ENCODE data around the gene OPHN1.

The OPHN1 gene, protein sequence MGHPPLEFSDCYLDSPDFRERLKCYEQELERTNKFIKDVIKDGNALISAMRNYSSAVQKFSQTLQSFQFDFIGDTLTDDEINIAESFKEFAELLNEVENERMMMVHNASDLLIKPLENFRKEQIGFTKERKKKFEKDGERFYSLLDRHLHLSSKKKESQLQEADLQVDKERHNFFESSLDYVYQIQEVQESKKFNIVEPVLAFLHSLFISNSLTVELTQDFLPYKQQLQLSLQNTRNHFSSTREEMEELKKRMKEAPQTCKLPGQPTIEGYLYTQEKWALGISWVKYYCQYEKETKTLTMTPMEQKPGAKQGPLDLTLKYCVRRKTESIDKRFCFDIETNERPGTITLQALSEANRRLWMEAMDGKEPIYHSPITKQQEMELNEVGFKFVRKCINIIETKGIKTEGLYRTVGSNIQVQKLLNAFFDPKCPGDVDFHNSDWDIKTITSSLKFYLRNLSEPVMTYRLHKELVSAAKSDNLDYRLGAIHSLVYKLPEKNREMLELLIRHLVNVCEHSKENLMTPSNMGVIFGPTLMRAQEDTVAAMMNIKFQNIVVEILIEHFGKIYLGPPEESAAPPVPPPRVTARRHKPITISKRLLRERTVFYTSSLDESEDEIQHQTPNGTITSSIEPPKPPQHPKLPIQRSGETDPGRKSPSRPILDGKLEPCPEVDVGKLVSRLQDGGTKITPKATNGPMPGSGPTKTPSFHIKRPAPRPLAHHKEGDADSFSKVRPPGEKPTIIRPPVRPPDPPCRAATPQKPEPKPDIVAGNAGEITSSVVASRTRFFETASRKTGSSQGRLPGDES

DNA sequence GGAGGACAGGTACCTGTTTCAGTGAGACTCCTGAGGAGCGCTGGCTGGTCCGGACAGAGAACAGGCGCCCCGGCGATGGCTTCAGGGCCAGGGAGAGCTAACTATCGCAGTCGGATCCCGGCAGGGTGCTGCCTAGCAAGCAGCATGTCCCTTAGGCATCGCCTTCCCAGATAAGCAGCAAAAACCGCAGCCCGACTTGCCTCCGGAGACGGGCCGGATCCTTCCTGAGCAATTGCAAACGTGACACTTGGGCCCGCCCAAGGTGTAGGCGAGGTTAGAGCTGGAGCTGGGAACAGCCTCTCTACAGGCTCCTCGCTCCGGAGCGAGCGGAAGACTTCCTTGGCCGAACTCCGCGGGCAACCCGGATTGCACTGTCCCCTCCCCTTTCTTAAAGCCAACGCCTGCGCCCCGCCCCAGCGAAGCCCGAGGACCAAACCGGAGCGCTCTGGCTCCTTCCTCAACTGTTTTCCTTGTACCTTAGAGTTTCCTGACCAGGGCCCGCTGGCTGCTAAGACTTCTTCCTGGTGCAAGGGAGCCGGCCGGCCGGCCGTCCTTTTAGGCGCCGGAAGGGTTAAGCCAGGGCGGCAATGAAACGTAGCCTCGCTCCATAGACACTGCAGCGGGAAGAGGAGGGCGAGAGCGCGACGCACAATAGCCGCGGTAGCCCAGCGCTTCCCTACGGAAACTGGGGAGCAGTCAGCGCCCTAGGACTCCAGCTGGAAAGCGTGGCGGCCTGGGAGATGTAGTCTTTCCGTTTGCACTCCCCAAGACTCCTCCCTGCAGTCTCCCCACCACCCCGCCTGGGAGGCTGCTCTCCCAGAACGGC lies at the start of gene OPHN1:
Gene OPHN1 (minus strand): TSS at position 341 of the 826 bp plus-strand sequence. CDS start 475 bp downstream, outside the sequence.
- H3K27me3 ChIP-seq (ENCODE audit: insufficient read depth, low read length) = peaks cover 4% of the 10 kb centered on the region; the same call in 1 of the 2 replicates
- no peaks in the 10 kb centered on the region for H3K36me3 ChIP-seq (ENCODE audit: insufficient read depth, low read depth, low read length)
- peak within 1 kb of the TSS; percentile 81 for H3K9ac ChIP-seq (ENCODE audit: low read depth, low read length)
- no peak within 1 kb of the TSS for H3K27ac ChIP-seq (ENCODE audit: low read length)
- no peaks in the 10 kb centered on the region; the same call in 1 of the 2 replicates for H3K4me1 ChIP-seq (ENCODE audit: insufficient read depth, low read length)
- H3K4me3 ChIP-seq (ENCODE audit: low read length) = peak within 1 kb of the TSS; percentile 75
- no peaks in the 10 kb centered on the region for H3K9me3 ChIP-seq (ENCODE audit: insufficient read depth, low read depth, low read length)

DNA sequence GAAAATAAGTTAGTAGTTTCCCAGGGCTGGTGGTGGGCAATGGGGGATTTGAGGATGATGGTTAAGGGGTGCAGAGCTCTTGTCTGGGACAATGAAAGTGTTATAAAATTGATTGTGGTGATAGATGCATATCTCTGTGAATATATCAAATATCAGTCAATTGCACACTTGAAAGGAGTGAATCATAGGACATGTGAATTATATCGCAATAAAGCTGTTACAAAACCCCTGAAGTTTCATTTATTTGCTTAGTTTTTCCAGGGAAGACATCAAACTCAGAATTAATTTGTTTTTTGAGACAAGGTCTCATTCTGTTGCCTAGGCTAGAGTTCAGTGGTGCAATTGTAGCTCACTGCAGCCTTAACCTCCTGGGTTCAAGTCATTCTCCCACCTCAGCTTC lies 47.7 kb upstream of the OPHN1 start:
- H3K9ac ChIP-seq (ENCODE audit: low read depth, low read length) = no peak overlapping the region
- no peak overlapping the region for H3K4me3 ChIP-seq (ENCODE audit: low read length)
- H3K27ac ChIP-seq (ENCODE audit: low read length) = no peak overlapping the region
- no peaks in the 10 kb centered on the region for H3K4me1 ChIP-seq (ENCODE audit: insufficient read depth, low read length)
- H3K9me3 ChIP-seq (ENCODE audit: insufficient read depth, low read depth, low read length) = no peaks in the 10 kb centered on the region
- H3K36me3 ChIP-seq (ENCODE audit: insufficient read depth, low read depth, low read length) = no peaks in the 10 kb centered on the region
- H3K27me3 ChIP-seq (ENCODE audit: insufficient read depth, low read length) = no peaks in the 10 kb centered on the region

DNA sequence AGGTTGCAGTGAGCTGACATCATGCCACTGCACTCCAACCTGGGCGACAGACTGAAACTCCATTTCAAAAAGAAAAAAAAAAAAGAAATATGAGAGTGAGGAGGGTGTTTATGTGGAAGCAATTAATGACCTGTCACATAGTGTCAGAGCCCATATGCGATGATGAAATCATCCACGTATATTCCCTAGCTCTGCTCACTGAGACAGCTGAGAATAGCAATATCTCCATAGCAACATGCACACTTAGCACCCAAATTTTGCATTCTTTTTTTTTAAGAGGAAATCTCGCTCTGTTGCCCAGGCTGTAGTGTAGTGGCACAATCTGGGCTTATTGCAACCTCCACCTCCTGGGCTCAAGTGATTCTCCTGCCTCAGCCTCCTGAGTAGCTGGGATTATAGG lies 31.5 kb upstream of the OPHN1 start:
- Histone ChIP-seq H3K27ac (ENCODE audit: low read length) (no peak overlapping the region), H3K4me1 (ENCODE audit: insufficient read depth, low read length) (no peaks in the 10 kb centered on the region), H3K9me3 (ENCODE audit: insufficient read depth, low read depth, low read length) (no peaks in the 10 kb centered on the region), H3K27me3 (ENCODE audit: insufficient read depth, low read length) (no peaks in the 10 kb centered on the region), H3K9ac (ENCODE audit: low read depth, low read length) (no peak overlapping the region), H3K4me3 (ENCODE audit: low read length) (no peak overlapping the region), H3K36me3 (ENCODE audit: insufficient read depth, low read depth, low read length) (no peaks in the 10 kb centered on the region)

DNA sequence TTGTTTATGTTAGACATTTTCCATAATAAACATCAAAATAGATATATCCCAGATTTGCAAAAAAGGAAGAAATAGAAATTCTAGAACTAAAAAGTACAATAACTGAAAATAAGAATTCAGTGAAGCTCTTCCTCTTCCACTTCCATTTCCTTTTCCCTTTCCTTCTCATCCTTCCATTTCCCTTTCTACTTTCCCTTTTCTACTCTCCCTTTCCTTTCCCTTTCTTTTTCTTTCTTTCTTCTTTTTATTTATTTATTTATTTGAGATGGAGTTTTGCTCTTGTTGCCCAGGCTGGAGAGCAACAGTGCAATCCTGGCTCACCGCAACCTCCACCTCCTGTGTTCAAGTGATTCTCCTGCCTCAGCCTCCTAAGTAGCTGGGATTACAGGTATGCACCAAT lies 30.6 kb upstream of the OPHN1 start:
- H3K4me3 ChIP-seq (ENCODE audit: low read length) = no peak overlapping the region
- H3K4me1 ChIP-seq (ENCODE audit: insufficient read depth, low read length) = no peaks in the 10 kb centered on the region
- H3K27me3 ChIP-seq (ENCODE audit: insufficient read depth, low read length) = no peaks in the 10 kb centered on the region
- no peaks in the 10 kb centered on the region for H3K9me3 ChIP-seq (ENCODE audit: insufficient read depth, low read depth, low read length)
- no peaks in the 10 kb centered on the region for H3K36me3 ChIP-seq (ENCODE audit: insufficient read depth, low read depth, low read length)
- no peak overlapping the region for H3K27ac ChIP-seq (ENCODE audit: low read length)
- H3K9ac ChIP-seq (ENCODE audit: low read depth, low read length) = no peak overlapping the region

DNA sequence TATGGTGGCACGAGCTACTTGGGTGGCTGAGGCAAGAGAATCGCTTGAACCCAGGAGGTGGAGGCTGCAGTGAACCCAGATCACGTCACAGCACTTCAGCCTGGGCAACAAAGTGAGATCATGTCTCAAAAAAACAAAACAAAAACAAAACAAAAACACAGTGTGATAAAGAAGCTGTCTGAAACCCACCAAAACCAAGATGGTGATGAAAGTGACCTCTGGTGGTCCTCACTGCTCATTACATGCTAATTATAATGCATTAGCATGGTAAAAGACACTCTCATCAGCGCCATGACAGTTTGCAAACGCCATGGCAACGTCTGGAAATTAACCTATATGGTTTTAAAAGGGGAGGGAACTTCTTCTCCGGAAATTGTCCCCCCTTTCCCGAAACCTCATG lies 29.4 kb upstream of the OPHN1 start:
- Histone ChIP-seq H3K27ac (ENCODE audit: low read length) (no peak overlapping the region), H3K4me1 (ENCODE audit: insufficient read depth, low read length) (no peaks in the 10 kb centered on the region), H3K36me3 (ENCODE audit: insufficient read depth, low read depth, low read length) (no peaks in the 10 kb centered on the region), H3K4me3 (ENCODE audit: low read length) (no peak overlapping the region), H3K9me3 (ENCODE audit: insufficient read depth, low read depth, low read length) (no peaks in the 10 kb centered on the region), H3K9ac (ENCODE audit: low read depth, low read length) (no peak overlapping the region), H3K27me3 (ENCODE audit: insufficient read depth, low read length) (no peaks in the 10 kb centered on the region)

DNA sequence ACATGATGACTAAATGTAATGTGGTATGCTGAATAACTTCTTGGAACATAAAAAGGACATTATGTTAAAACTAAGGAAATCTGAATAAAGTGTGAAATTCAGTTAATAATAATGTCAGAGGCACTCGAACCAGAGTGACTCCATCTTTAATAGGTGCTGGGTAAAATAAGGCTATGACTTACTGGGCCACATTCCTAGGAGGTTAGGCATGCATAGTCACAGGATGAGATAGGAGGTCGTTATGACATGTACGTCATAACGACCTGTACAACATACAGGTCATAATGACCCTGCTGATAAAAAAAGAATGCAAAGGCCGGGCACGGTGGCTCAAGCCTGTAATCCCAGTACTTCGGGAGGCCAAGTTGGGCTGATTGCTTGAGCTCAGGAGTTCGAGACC lies 28.9 kb upstream of the OPHN1 start:
- Histone ChIP-seq H3K9ac (ENCODE audit: low read depth, low read length) (no peak overlapping the region), H3K9me3 (ENCODE audit: insufficient read depth, low read depth, low read length) (no peaks in the 10 kb centered on the region), H3K4me1 (ENCODE audit: insufficient read depth, low read length) (no peaks in the 10 kb centered on the region), H3K36me3 (ENCODE audit: insufficient read depth, low read depth, low read length) (no peaks in the 10 kb centered on the region), H3K4me3 (ENCODE audit: low read length) (no peak overlapping the region), H3K27ac (ENCODE audit: low read length) (no peak overlapping the region), H3K27me3 (ENCODE audit: insufficient read depth, low read length) (no peaks in the 10 kb centered on the region)

DNA sequence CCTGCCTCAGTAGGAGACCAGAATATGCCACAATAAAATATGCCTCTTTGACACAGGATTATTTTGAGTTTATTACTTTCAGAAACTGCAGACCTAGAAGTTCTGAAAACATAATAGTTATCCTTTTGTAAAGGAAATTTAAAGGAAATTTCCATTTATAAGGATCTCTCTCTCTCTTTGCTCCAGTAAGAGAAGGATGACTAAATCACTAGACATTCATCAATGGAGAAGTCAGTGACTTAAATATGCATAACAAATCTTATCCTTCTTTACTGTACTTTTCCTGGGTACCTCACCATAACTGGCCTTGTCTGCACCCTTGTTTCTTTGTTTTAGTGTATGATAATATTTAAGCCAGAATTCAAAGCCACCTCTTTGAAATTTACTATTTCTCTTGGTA lies 28.3 kb upstream of the OPHN1 start:
- H3K36me3 ChIP-seq (ENCODE audit: insufficient read depth, low read depth, low read length) = no peaks in the 10 kb centered on the region
- H3K9me3 ChIP-seq (ENCODE audit: insufficient read depth, low read depth, low read length) = no peaks in the 10 kb centered on the region
- no peaks in the 10 kb centered on the region for H3K4me1 ChIP-seq (ENCODE audit: insufficient read depth, low read length)
- no peak overlapping the region for H3K4me3 ChIP-seq (ENCODE audit: low read length)
- no peak overlapping the region for H3K9ac ChIP-seq (ENCODE audit: low read depth, low read length)
- no peaks in the 10 kb centered on the region for H3K27me3 ChIP-seq (ENCODE audit: insufficient read depth, low read length)
- no peak overlapping the region for H3K27ac ChIP-seq (ENCODE audit: low read length)

DNA sequence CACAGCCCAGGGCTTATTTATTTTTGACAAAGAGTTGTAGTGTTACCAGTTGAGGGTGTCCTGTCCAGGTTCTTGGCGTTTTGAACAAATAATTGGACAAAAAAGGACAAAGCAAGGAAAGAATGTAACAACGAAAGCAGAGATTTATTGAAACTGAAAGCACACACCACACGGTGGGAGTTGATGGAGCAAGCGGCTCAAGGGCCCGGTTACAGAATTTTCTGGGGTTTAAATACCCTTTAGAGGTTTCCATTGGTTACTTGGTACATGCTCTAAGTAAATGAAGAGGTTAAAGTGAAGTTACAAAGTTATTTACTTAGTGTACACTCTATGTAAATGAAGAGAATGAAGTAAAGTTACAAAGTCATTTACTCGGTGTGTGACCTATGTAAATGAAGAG lies 27.8 kb upstream of the OPHN1 start:
- H3K27me3 ChIP-seq (ENCODE audit: insufficient read depth, low read length) = no peaks in the 10 kb centered on the region
- H3K4me3 ChIP-seq (ENCODE audit: low read length) = no peak overlapping the region

DNA sequence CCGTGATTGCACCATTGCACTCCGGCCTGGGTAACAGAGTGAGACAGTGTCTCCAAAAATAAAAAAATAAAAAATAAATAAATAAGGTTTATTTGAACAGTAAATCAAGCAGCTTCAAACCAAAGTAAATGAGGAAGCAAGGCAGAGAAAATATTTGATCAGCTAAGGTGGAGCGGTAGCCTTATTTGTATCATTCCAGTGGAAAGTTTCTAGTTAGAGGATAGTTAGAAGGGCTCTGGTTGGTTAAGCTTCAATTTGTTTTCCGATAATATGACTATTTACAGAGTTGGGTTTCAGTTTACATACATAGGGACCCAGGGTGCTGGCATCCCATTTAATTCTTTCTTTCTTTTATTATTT lies 21.8 kb upstream of the OPHN1 start:
- no peak overlapping the region for H3K4me3 ChIP-seq (ENCODE audit: low read length)
- no peak overlapping the region for H3K27ac ChIP-seq (ENCODE audit: low read length)
- H3K9ac ChIP-seq (ENCODE audit: low read depth, low read length) = no peak overlapping the region
- H3K27me3 ChIP-seq (ENCODE audit: insufficient read depth, low read length) = no peaks in the 10 kb centered on the region
- H3K9me3 ChIP-seq (ENCODE audit: insufficient read depth, low read depth, low read length) = no peaks in the 10 kb centered on the region
- H3K4me1 ChIP-seq (ENCODE audit: insufficient read depth, low read length) = no peaks in the 10 kb centered on the region
- H3K36me3 ChIP-seq (ENCODE audit: insufficient read depth, low read depth, low read length) = no peaks in the 10 kb centered on the region

More for the DNA sequence above, 27.8 kb upstream of the OPHN1 start:
- no peaks in the 10 kb centered on the region for H3K36me3 ChIP-seq (ENCODE audit: insufficient read depth, low read depth, low read length)
- H3K4me1 ChIP-seq (ENCODE audit: insufficient read depth, low read length) = no peaks in the 10 kb centered on the region
- H3K9ac ChIP-seq (ENCODE audit: low read depth, low read length) = no peak overlapping the region
- no peak overlapping the region for H3K27ac ChIP-seq (ENCODE audit: low read length)
- H3K9me3 ChIP-seq (ENCODE audit: insufficient read depth, low read depth, low read length) = no peaks in the 10 kb centered on the region

DNA sequence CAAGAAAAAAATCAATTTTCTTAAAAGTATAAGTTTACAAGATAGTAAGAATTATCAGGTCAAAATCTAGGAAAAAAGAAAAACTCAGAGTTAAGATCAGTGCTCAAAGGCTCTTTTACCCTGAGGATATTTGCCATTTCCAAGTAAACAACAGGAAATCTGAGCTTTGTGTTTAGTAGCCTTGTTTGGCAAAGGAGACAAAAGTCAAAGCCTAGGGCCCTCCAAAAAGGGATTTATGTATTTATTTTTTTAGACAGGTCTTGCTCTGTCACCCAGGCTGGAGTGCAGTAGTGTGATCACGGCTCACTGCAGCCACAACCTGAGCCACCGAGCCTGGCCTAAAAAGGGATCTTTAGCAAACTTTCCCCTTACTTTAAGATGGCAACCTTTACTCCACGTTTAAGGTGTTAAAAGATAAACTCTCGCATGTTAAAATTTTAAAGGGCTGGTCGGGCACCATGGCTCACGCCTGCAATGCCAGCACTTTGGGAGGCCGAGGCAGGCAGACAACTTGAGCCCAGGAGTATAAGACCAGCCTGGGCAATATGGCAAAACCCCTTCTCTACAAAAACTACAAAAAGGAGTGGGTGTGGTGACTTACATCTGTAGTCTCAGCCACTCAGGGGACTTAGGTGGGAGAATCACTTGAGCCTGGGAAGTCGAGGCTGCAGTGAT lies 21.3 kb upstream of the OPHN1 start:
- Histone ChIP-seq H3K27me3 (ENCODE audit: insufficient read depth, low read length) (no peaks in the 10 kb centered on the region), H3K9me3 (ENCODE audit: insufficient read depth, low read depth, low read length) (no peaks in the 10 kb centered on the region), H3K4me1 (ENCODE audit: insufficient read depth, low read length) (no peaks in the 10 kb centered on the region), H3K9ac (ENCODE audit: low read depth, low read length) (no peak overlapping the region), H3K27ac (ENCODE audit: low read length) (no peak overlapping the region), H3K4me3 (ENCODE audit: low read length) (no peak overlapping the region), H3K36me3 (ENCODE audit: insufficient read depth, low read depth, low read length) (no peaks in the 10 kb centered on the region)

DNA sequence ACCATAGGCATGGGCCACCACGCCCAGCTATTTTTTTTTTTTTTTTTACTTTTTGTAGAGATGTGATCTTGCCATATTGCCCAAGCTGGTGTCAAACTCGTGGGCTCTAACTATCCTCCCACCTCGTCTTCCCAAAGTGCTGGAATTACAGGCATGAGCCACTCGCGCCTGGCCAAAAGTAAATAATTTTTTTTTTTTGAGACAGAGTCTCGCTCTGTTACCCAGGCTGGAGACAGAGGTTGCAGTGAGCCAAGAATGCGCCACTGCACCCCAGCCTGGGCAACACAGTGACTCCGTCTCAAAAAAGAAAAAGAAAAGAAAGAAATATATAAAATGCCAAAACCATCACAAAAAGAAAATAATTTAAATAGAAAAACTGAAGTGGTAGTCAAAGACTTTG lies 18.4 kb upstream of the OPHN1 start:
- H3K36me3 ChIP-seq (ENCODE audit: insufficient read depth, low read depth, low read length) = no peaks in the 10 kb centered on the region
- H3K4me3 ChIP-seq (ENCODE audit: low read length) = no peak overlapping the region
- H3K27ac ChIP-seq (ENCODE audit: low read length) = no peak overlapping the region
- no peaks in the 10 kb centered on the region for H3K27me3 ChIP-seq (ENCODE audit: insufficient read depth, low read length)
- no peak overlapping the region for H3K9ac ChIP-seq (ENCODE audit: low read depth, low read length)
- no peaks in the 10 kb centered on the region for H3K9me3 ChIP-seq (ENCODE audit: insufficient read depth, low read depth, low read length)
- H3K4me1 ChIP-seq (ENCODE audit: insufficient read depth, low read length) = no peaks in the 10 kb centered on the region

Measured in iPS-20b (cell line).